GM21423 (cell line): ENCODE results near the gene EGF.
"Not testable (repeated sequence)": the region's sequence is repeated elsewhere in the genome, so short reads cannot be mapped to it uniquely, and the experiment has no call there.

Source experiments
- ATAC-seq: cut with Tn5 transposase; IDR thresholded peaks from one replicate; pipeline ENCODE4 v1.9.1; 2021; ENCODE audit warnings: mild to moderate bottlenecking, moderate library complexity; ENCODE audit not compliant: unreplicated experiment

EGF gene

GRCh38 chr4:109912706-109913595 is at the start of gene EGF:
Gene EGF, plus strand, starts transcription at chr4:109912883. Its CDS starts 453 bp downstream, at chr4:109913336.
- ATAC-seq: no peak

GRCh38 chr4:109864134-109864533 is 48.5 kb upstream of the EGF start:
- ATAC-seq: no peak

- ATAC-seq: no peak
These were observed 42.6 kb upstream of the EGF start for GRCh38 chr4:109870061-109870460.

GRCh38 chr4:109872065-109872464 is 40.6 kb upstream of the EGF start:
- no peak for ATAC-seq

- ATAC-seq: no peak
These were observed 39.6 kb upstream of the EGF start for GRCh38 chr4:109872950-109873656.

GRCh38 chr4:109873791-109874514 is 38.7 kb upstream of the EGF start:
- ATAC-seq: no peak

- ATAC-seq: no peak
These were observed 37.6 kb upstream of the EGF start for GRCh38 chr4:109875106-109875505.

GRCh38 chr4:109875553-109875952 is 37.1 kb upstream of the EGF start:
- ATAC-seq: not testable (repeated sequence)

GRCh38 chr4:109876634-109877265 is 35.9 kb upstream of the EGF start:
- ATAC-seq: no peak

GRCh38 chr4:109877400-109877799 is 35.3 kb upstream of the EGF start:
- peak; percentile 62 for ATAC-seq

GRCh38 chr4:109878355-109878754 is 34.3 kb upstream of the EGF start:
- no peak for ATAC-seq

GRCh38 chr4:109879081-109879480 is 33.6 kb upstream of the EGF start:
- no peak for ATAC-seq

GRCh38 chr4:109879636-109880314 is 32.9 kb upstream of the EGF start:
- no peak for ATAC-seq

GRCh38 chr4:109886303-109886702 is 26.4 kb upstream of the EGF start:
- ATAC-seq: no peak

GRCh38 chr4:109887071-109887470 is 25.6 kb upstream of the EGF start:
- ATAC-seq: no peak

- ATAC-seq: no peak
These were observed 22.6 kb upstream of the EGF start for GRCh38 chr4:109890076-109890475.

- no peak for ATAC-seq
These were observed 10.0 kb upstream of the EGF start for GRCh38 chr4:109902559-109903251.

- no peak for ATAC-seq
These were observed 4.0 kb upstream of the EGF start for GRCh38 chr4:109908731-109909130.

- no peak for ATAC-seq
These were observed 2.4 kb upstream of the EGF start for GRCh38 chr4:109910256-109910655.
